IPS-18c (cell line): ENCODE data around the gene SLC12A2.

Source experiments
- H3K4me3 ChIP-seq: 2 replicates; pipeline ENCODE4 v1.7.0; 2013; ENCODE audit warnings: low read depth, mild to moderate bottlenecking, low read length, moderate library complexity; ENCODE audit not compliant: insufficient read depth
- H3K9me3 ChIP-seq: one replicate; pipeline ENCODE4 v1.6.1; 2013; ENCODE audit warnings: mild to moderate bottlenecking, low read length, moderate library complexity; ENCODE audit not compliant: control insufficient read depth, insufficient read depth

SLC12A2 gene

GRCh38 chr5:128135286-128135685, 51.7 kb downstream of the SLC12A2 start:
- Histone ChIP-seq H3K4me3 (no peak overlapping the region), H3K9me3 (no peaks in the 10 kb centered on the region)

GRCh38 chr5:128143911-128144310, 60.3 kb downstream of the SLC12A2 start:
- H3K4me3 ChIP-seq, result no peak overlapping the region
- no peaks in the 10 kb centered on the region for H3K9me3 ChIP-seq

DNA sequence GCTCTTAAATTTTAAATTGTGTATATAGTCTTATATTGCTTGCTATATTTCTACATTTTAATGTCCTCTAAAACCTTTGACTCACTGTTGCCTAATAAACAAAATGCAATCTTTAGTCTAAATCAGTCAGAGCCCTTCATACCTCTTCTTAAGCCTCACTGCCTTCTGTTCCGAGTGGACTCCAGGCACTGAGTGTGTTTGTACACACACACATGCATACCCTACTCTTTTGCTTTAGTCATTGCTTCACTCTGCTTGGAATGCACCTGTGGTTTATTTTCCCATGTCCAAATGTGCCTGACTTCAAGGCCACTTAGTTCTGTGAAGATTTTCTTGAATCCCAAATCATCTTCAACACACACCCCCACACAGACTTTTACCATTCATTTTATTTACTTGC, 60.9 kb downstream of the SLC12A2 start:
- H3K4me3 ChIP-seq, result no peak overlapping the region
- H3K9me3 ChIP-seq, result no peaks in the 10 kb centered on the region

- H3K4me3 ChIP-seq, result no peak overlapping the region
- no peaks in the 10 kb centered on the region for H3K9me3 ChIP-seq
Measured at GRCh38 chr5:128146671-128147070, 63.1 kb downstream of the SLC12A2 start.

DNA sequence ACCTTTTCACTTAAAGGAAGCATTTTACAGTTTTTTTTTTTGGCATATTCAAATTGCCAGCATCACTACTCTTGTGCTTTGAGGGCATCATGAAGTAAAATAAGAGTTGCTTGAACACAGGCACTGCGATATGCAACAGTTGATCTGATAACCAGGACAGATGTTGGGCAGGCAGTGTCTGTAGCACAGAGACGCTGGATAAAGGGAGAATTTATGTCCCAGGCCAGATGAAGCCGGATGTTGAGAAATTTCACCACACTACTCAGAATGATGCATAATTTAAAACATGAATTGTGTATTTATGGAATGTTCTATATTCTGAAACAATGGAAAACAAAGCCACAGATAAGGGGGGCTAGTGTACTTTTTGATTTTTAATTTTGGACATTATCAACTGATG, 71.4 kb downstream of the SLC12A2 start:
- H3K9me3 ChIP-seq, result no peaks in the 10 kb centered on the region

GRCh38 chr5:128155776-128156175, 72.2 kb downstream of the SLC12A2 start:
- H3K9me3 ChIP-seq, result no peaks in the 10 kb centered on the region
- no peak overlapping the region for H3K4me3 ChIP-seq

More for the DNA sequence above, 71.4 kb downstream of the SLC12A2 start:
- no peak overlapping the region for H3K4me3 ChIP-seq

DNA sequence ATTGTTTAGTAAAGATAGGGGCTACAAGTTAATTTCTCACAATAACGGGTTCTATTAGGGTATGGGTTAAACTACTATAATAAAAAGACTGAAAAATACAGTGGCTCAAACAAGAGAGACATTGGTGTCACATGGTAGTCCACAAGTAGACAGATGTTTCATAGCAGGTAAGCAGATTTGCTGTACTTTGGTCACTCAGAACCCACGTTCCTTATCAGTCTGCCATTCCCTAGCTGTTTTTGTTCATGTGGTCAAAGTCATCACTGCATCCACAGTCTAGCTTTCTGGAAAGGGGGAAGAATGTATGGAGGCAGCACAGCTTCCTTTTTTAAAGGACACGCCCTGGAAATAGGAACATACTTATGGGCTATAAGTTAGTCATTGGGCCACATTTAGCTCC, 73.0 kb downstream of the SLC12A2 start:
- no peak overlapping the region for H3K4me3 ChIP-seq

GRCh38 chr5:128158342-128158741, 74.8 kb downstream of the SLC12A2 start:
- Histone ChIP-seq H3K4me3 (no peak overlapping the region), H3K9me3 (no peaks in the 10 kb centered on the region)

More for the DNA sequence above, 73.0 kb downstream of the SLC12A2 start:
- H3K9me3 ChIP-seq, result no peaks in the 10 kb centered on the region

DNA sequence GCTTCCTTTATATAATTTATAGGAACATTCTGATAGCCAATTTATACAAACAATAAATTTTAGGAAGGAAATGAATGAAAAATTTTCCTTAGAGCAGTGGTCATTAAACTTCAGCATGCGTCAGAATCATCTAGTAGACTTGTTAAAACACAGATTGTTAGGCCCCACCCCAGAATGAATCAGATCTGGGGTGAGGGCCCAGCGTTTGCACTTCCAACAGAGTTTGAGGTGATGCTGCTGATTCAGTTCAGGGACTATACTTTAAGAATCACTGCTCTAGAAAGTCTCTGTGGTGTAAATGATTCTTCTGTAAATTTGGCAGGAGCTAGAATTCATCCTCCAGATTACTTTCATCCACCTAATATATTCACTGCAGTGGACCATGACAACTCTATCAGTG, 80.4 kb downstream of the SLC12A2 start:
- H3K9me3 ChIP-seq, result no peaks in the 10 kb centered on the region
- no peak overlapping the region for H3K4me3 ChIP-seq

DNA sequence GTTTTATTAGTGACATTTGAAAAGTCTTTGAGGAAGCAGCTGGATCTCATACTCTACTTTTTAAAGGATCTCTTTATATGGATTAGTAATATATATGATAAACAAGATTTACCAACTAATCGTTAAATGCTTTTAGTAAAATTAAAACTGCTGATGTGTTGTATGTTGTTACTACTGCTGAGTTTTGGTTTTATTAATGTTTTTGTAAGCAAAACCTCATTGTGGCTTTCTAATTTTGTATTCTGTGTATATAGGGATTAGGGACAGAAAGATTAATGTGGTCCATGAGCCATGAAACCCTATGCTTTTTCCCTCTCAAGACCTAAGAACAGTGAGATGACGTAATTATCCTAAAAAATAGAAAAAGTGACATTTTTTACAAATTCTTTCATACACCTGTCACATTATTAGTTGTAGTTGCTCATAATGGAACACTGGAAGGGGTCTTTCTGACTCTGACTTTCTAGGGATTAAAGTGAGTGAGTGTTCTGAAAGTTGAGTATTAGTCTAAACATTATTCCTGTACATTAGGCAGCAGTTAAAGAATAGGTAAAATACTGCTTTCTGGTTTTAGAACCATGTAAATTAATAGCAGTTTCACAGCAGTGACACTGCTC, 85.9 kb downstream of the SLC12A2 start:
- Histone ChIP-seq H3K4me3 (no peak overlapping the region), H3K9me3 (no peaks in the 10 kb centered on the region)

GRCh38 chr5:128172102-128172501, 88.5 kb downstream of the SLC12A2 start:
- Histone ChIP-seq H3K4me3 (no peak overlapping the region), H3K9me3 (no peaks in the 10 kb centered on the region)

GRCh38 chr5:128174951-128175350, 91.4 kb downstream of the SLC12A2 start:
- Histone ChIP-seq H3K4me3 (no peak overlapping the region), H3K9me3 (no peaks in the 10 kb centered on the region)

DNA sequence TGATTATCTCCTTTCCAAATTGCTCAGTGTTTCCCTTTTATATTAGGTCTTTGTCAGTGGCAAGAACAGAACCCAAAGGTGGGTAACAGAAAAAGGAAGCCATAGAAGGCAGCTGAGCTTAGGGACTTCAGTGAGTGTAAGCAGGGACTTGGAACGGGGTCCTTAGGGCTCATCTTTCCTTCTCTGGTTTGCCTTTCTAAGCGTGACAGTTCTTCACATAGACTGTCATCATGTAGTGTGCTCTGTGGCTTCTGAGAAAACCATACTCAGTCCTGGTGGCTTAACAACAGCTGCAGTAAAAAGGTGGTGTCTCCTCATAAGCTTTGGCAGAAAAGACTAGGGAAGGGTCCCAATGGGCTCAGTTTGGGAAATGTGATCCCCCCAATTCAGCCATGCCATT, 108.8 kb downstream of the SLC12A2 start:
- Histone ChIP-seq H3K4me3 (no peak overlapping the region), H3K9me3 (no peaks in the 10 kb centered on the region)

GRCh38 chr5:128193665-128194390, 110.3 kb downstream of the SLC12A2 start:
- Histone ChIP-seq H3K4me3 (no peak overlapping the region), H3K9me3 (peaks cover 1% of the 10 kb centered on the region)

GRCh38 chr5:128195316-128195715, 111.8 kb downstream of the SLC12A2 start:
- Histone ChIP-seq H3K9me3 (peaks cover 3% of the 10 kb centered on the region), H3K4me3 (no peak overlapping the region)

DNA sequence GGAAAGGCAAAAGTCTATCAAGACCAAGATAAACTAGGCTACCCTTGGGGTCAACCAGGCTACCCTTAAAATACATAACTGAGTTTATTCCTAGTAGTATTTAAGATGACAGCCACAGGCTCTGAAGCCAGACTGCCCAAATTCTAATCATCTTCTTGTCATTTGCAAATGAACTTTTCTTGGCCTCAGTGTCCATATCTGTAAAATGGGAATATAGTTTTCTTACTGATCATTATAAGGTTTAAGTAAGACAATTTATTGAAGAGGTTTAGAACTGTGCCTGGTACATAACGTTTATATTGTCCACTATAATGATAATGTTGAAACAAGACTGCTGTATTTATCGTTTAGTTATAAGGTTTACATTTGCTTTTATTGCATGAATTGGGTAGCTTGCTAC, 112.5 kb downstream of the SLC12A2 start:
- H3K9me3 ChIP-seq, result peaks cover 3% of the 10 kb centered on the region
- no peak overlapping the region for H3K4me3 ChIP-seq

GRCh38 chr5:128196791-128197190, 113.2 kb downstream of the SLC12A2 start:
- Histone ChIP-seq H3K4me3 (no peak overlapping the region), H3K9me3 (peaks cover 3% of the 10 kb centered on the region)

DNA sequence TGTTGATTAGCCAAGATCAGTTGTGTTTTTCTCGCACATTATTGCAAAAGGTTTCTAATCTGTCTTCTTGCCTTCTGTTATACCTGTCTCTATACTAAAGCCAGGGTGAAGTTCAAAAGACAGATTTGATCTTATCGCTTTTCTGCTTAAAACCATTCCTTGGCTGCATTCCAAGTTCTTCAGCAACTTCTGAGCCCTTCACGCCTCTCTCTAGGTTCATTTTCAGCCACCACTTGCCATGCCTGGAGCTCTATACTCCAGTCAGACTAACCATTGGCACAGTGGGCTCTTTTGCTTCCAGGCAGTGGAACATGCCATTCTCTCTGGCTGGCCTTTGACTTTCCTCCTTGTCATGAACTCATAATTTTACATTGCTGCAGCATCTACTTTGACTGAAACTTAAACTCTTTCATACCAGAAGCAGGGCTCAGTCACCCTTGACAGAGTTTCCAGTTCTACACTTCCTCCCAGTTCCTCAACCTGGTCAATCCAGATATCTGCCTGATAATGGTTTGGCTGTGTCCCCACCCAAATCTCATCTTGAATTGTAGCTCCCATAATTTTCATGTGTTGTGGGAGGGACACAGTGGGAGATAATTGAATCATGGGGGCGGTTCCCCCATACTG, 114.4 kb downstream of the SLC12A2 start:
- peaks cover 3% of the 10 kb centered on the region for H3K9me3 ChIP-seq
- H3K4me3 ChIP-seq, result no peak overlapping the region
